GM12878 (cell line): ENCODE results near the gene TOMM40. TPM values are rescaled to one million over a fixed set of nuclear protein-coding genes. Genes with fewer than 3 reads are reported as not detected.

Experiments
- ATAC-seq: fragments of 200-7000 bp; cut with Tn5 transposase; 3 replicates; pipeline ENCODE4 v1.9.1; 2020; ENCODE audit warnings: mild to moderate bottlenecking, moderate library complexity
- BruUV-seq: library from RNA; stranded (reverse); fragments of 400-500 nt; replicated peaks from 2 replicates; lab custom pipeline; 2021; lab: Mats Ljungman, UMichigan
- CTCF ChIA-PET: fragments of 300-600 bp; sonication (Branson Sonifier 250); formaldehyde crosslinking; extraction: SDS; loops from one replicate; lab custom pipeline; 2021; ENCODE audit warnings: inconsistent platforms; lab: Yijun Ruan, JAX
- POLR2A ChIA-PET: fragments of 350-600 bp; formaldehyde crosslinking; extraction: SDS; loops from one replicate; lab custom pipeline; 2021; ENCODE audit warnings: inconsistent platforms; lab: Charles Lee
- RAD21 ChIA-PET: fragments of 300-600 bp; sonication (Branson Sonifier 250); formaldehyde crosslinking; loops from one replicate; lab custom pipeline; 2023; ENCODE audit warnings: antibody characterized with exemption; ENCODE audit not compliant: unreplicated experiment; lab: Charles Lee
- SMC1A ChIA-PET: fragments of 300-600 bp; sonication (Branson Sonifier 250); formaldehyde crosslinking; loops from one replicate; lab custom pipeline; 2023; ENCODE audit not compliant: unreplicated experiment, uncharacterized antibody; lab: Charles Lee
- DNase-seq: peaks from one replicate; pipeline ENCODE4 v3.0.0-alpha.2; 2011; ENCODE audit warnings: low read depth, low spot score
- FAIRE-seq: peaks from 3 replicates; lab custom pipeline; 2011; peaks lifted over from hg19 to GRCh38; lab: Jason Lieb, UNC
- H2AFZ ChIP-seq: 2 replicates; pipeline ENCODE4 v1.6.0; 2011; ENCODE audit warnings: low read depth, low read length, control low read depth; ENCODE audit not compliant: control insufficient read depth
- H3K27ac ChIP-seq: 2 replicates; pipeline ENCODE4 v1.5.1; 2011; ENCODE audit warnings: control low read depth; ENCODE audit not compliant: control insufficient read depth, insufficient read depth
- H3K27me3 ChIP-seq, 2 experiments: replicated peaks in 1 of 2; 2 replicates each; pipeline versions ENCODE4 v1.6.0 to v1.6.1; 2011; ENCODE audit warnings: low read length in 1 of 2; ENCODE audit not compliant: control insufficient read depth in 2 of 2, insufficient read depth in 2 of 2
- H3K36me3 ChIP-seq, 2 experiments: 2 replicates each; pipeline ENCODE4 v1.5.1; 2011; ENCODE audit warnings: low read length in 1 of 2; ENCODE audit not compliant: control insufficient read depth in 2 of 2, insufficient read depth in 2 of 2
- H3K4me1 ChIP-seq: 2 replicates; pipeline ENCODE4 v1.6.1; 2011; ENCODE audit warnings: mild to moderate bottlenecking, low read length, moderate library complexity, mixed read lengths; ENCODE audit not compliant: control insufficient read depth, insufficient read depth
- H3K4me2 ChIP-seq: 2 replicates; pipeline ENCODE4 v1.6.0; 2011; ENCODE audit warnings: control low read depth; ENCODE audit not compliant: control insufficient read depth, insufficient read depth
- H3K4me3 ChIP-seq: fragments of 200-600 bp; sonication (generic); 2 replicates; pipeline ENCODE4 v1.5.1; 2016
- H3K79me2 ChIP-seq: 2 replicates; pipeline ENCODE4 v1.6.0; 2011; ENCODE audit warnings: low read length; ENCODE audit not compliant: control insufficient read depth, insufficient read depth
- H3K9ac ChIP-seq: 2 replicates; pipeline ENCODE4 v1.8.0; 2011; ENCODE audit warnings: low read length, control low read depth, mixed read lengths; ENCODE audit not compliant: control insufficient read depth, insufficient read depth
- H3K9me3 ChIP-seq: replicated peaks from 3 replicates; pipeline ENCODE4 v1.5.1; 2011; ENCODE audit warnings: mild to moderate bottlenecking, low read length; ENCODE audit not compliant: control insufficient read depth, insufficient read depth
- H4K20me1 ChIP-seq: 2 replicates; pipeline ENCODE4 v1.6.0; 2011; ENCODE audit not compliant: control insufficient read depth, insufficient read depth
- NR2F1 ChIP-seq: fragments of 450-650 bp; conservative IDR thresholded peaks from 2 replicates; pipeline ENCODE4 v1.6.1; 2017; ENCODE audit warnings: mild to moderate bottlenecking
- RUNX3 ChIP-seq: IDR thresholded peaks from 2 replicates; pipeline ENCODE4 v1.6.1; 2012; ENCODE audit warnings: low read length, inconsistent platforms
- SUZ12 ChIP-seq: fragments of 200-600 bp; sonication (generic); IDR thresholded peaks from one replicate; pipeline ENCODE4 v1.6.1; 2018; ENCODE audit warnings: antibody characterized with exemption, mild to moderate bottlenecking; ENCODE audit not compliant: unreplicated experiment
- ZNF217 ChIP-seq: fragments of 450-650 bp; IDR thresholded peaks from 2 replicates; pipeline ENCODE4 v1.6.1; 2017; ENCODE audit warnings: antibody characterized with exemption, mild to moderate bottlenecking
- ZNF622 ChIP-seq: fragments of 450-650 bp; IDR thresholded peaks from 2 replicates; pipeline ENCODE4 v1.6.1; 2017; ENCODE audit warnings: mild to moderate bottlenecking, inconsistent platforms
- WGBS: methylation state at CpG from one replicate; pipeline ENCODE4 v1.1.6; 2016; ENCODE audit warnings: low lambda C conversion rate; ENCODE audit not compliant: insufficient replicate concordance, insufficient coverage; ENCODE audit errors: missing lambda C conversion rate; 5-methylcytosine and 5-hydroxymethylcytosine counted together
- in situ Hi-C: fragments of 300-500 bp; cut with MboI; formaldehyde crosslinking; loops from 9 replicates; pipeline ENCODE4 v1.14.3; 2018; ENCODE audit warnings: mixed read lengths
- intact Hi-C: fragments of 100-400 bp; cut with micrococcal nuclease; formaldehyde crosslinking; loops from one replicate; pipeline ENCODE4 v1.14.2; 2022; ENCODE audit not compliant: unreplicated experiment
- polyA plus RNA-seq, 11 experiments: library from polyadenylated mRNA; depleted of rRNA in 4 of 11; unstranded in 6 of 11; stranded (reverse) in 5 of 11; fragments of >200 nt; fragmentation: Nextera tagmentation in 4 of 11; fragmentation: Illumina TruSeq in 1 of 11; extraction: Ambion mirVana in 4 of 11; extraction: Trizol in 1 of 11; gene quantifications; 1 replicate in 1 of 11; 2 replicates in 10 of 11; pipeline versions ENCODE4 v1.2.1 to v1.2.3, GENCODE V29; 2011 to 2016; ENCODE audit warnings: inconsistent platforms in 2 of 11, missing spikeins in 2 of 11, low read depth in 1 of 11
- total RNA-seq, 4 experiments: library from RNA; depleted of rRNA in 3 of 4; stranded (reverse); fragments of >200 nt in 3 of 4; fragmentation: Illumina TruSeq in 1 of 4; extraction: Trizol in 1 of 4; gene quantifications; 2 replicates each; pipeline versions ENCODE4 v1.2.1 to v1.2.3, GENCODE V29; 2013 to 2021
- TF ChIP-seq, protein P1 (sequence below): fragments of 450-650 bp; IDR thresholded peaks from 2 replicates; pipeline ENCODE4 v1.6.1; 2017; ENCODE audit warnings: borderline replicate concordance

The TOMM40 gene
- total and polyA plus RNA-seq, 10 of the 15 experiments (the other 5 are each of a cell fraction or from before 2014, with no cell fraction given): 0.85 to 221 (median 99.9) TPM

DNA sequence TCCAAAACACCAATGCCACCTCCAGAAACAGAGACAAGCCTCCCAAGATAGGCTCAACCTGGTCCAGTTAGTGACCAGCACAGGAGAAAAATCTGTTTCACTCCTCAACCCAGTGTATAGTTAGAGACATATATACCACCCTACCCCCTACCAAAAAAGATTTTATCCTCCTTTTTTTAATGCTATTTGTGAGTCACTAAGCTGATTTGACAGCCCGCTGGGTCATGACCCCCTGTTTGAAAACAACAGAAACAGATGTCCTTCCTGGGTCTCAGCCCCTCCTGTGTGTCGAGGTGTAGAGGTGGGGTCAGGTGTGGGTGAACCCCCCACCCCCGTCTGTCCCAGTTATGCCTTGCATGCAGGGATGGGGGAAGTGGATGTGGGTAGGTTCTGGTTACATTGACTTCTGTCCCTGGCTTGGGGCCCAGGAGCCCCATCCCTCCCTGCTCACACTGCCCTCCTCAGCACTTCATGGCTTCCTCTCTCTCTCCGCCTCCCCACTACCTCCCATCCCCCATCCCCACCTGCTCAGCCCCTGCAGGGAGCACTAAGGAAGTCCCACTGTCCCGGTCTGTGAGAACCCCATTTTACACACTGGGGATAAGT lies 14.0 kb upstream of the TOMM40 start:
- Histone ChIP-seq H3K9ac (no peak overlapping the region), H3K4me3 (no peak overlapping the region), H4K20me1 (no peaks in the 10 kb centered on the region), H2AFZ (no peak overlapping the region), H3K9me3 (no peaks in the 10 kb centered on the region), H3K4me2 (no peak overlapping the region)
- FAIRE-seq (no peak), ATAC-seq (no peak), DNase-seq (no peak)
- RAD21 ChIA-PET: interaction anchor here (0.6 kb wide), 1 partner anchor 306 kb away, joined by 3 read pairs; no protein-coding TSS in a partner anchor
- CTCF ChIA-PET: no interaction called here
- WGBS: 4% methylated on average over 4 of the region's 5 CpGs
- SMC1A ChIA-PET: no interaction called here
- TF ChIP-seq ZNF217 (no peak), NR2F1 (no peak)
- TF ChIP-seq, protein P1, sequence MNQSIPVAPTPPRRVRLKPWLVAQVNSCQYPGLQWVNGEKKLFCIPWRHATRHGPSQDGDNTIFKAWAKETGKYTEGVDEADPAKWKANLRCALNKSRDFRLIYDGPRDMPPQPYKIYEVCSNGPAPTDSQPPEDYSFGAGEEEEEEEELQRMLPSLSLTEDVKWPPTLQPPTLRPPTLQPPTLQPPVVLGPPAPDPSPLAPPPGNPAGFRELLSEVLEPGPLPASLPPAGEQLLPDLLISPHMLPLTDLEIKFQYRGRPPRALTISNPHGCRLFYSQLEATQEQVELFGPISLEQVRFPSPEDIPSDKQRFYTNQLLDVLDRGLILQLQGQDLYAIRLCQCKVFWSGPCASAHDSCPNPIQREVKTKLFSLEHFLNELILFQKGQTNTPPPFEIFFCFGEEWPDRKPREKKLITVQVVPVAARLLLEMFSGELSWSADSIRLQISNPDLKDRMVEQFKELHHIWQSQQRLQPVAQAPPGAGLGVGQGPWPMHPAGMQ: no peak
- TF ChIP-seq, all 136 proteins: peak for 0
- no TSS peak for BruUV-seq
- in situ Hi-C loops: no loop called here
- Histone ChIP-seq H3K36me3 (no peaks in the 10 kb centered on the region), H3K79me2 (no peaks in the 10 kb centered on the region), H3K27ac (no peak overlapping the region), H3K27me3 (no peaks in the 10 kb centered on the region; a peak in 1 of 4 replicates), H3K4me1 (no peaks in the 10 kb centered on the region)
- intact Hi-C loops: no loop called here
- POLR2A ChIA-PET: no interaction called here

DNA sequence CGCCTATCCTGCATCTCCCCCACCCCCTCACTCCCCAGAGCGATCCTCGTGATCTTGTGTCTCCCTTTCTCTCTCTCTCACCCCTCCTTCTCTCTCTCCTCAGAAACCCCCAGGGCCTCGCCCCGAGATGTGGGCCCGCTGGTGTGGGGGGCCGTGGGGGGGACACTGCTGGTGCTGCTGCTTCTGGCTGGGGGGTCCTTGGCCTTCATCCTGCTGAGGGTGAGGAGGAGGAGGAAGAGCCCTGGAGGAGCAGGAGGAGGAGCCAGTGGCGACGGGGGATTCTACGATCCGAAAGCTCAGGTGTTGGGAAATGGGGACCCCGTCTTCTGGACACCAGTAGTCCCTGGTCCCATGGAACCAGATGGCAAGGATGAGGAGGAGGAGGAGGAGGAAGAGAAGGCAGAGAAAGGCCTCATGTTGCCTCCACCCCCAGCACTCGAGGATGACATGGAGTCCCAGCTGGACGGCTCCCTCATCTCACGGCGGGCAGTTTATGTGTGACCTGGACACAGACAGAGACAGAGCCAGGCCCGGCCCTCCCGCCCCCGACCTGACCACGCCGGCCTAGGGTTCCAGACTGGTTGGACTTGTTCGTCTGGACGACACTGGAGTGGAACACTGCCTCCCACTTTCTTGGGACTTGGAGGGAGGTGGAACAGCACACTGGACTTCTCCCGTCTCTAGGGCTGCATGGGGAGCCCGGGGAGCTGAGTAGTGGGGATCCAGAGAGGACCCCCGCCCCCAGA lies 12.8 kb upstream of the TOMM40 start:
- in situ Hi-C loops: no loop called here
- no peak for FAIRE-seq

More for the DNA sequence above, 12.8 kb upstream of the TOMM40 start:
- Histone ChIP-seq H3K79me2 (no peaks in the 10 kb centered on the region), H3K27me3 (no peaks in the 10 kb centered on the region; a peak in 1 of 4 replicates), H3K9ac (no peak overlapping the region), H3K27ac (no peak overlapping the region), H3K9me3 (no peaks in the 10 kb centered on the region), H4K20me1 (no peaks in the 10 kb centered on the region), H3K4me2 (no peak overlapping the region), H2AFZ (no peak overlapping the region), H3K4me1 (no peaks in the 10 kb centered on the region), H3K4me3 (no peak overlapping the region), H3K36me3 (no peaks in the 10 kb centered on the region)
- ChIA-PET SMC1A (no interaction called here), POLR2A (no interaction called here), CTCF (no interaction called here), RAD21 (no interaction called here)
- intact Hi-C loops: no loop called here
- ATAC-seq (no peak), DNase-seq (no peak)
- 21% methylated on average over 19 of the region's 26 CpGs for WGBS
- no TSS peak for BruUV-seq
- TF ChIP-seq SUZ12 (no peak), ZNF622 (no peak), RUNX3 (no peak)
